ENCODE results near the gene BBS2. TPM values are rescaled to one million over a fixed set of nuclear protein-coding genes. Genes with fewer than 3 reads are reported as not detected.

The BBS2 gene
- polyA plus RNA-seq, 4 donors, result 77.3 to 110 (median 96.0) TPM

DNA sequence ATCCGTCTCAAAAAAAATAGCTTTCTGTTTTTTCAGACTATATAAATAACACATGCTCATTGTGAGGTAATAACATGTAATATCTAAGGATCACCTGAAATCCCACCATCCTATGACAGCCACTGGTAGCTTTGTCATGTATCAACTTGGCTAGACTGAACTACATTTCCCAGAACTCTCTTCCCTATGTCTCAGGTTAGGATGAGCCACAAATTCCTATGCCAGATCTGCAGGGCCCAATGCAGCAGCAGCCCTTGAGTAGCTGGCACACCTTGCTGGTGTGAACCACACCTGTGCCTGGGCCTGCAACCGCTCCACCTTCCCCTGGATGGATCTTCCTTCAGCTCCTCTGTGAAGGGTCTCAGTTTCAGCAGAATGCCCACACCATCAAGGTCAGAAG is 40.4 kb downstream of the BBS2 start:
- no peak for DNase-seq (ENCODE audit: low read depth in 4 of 4, low spot score in 2 of 4)

DNA sequence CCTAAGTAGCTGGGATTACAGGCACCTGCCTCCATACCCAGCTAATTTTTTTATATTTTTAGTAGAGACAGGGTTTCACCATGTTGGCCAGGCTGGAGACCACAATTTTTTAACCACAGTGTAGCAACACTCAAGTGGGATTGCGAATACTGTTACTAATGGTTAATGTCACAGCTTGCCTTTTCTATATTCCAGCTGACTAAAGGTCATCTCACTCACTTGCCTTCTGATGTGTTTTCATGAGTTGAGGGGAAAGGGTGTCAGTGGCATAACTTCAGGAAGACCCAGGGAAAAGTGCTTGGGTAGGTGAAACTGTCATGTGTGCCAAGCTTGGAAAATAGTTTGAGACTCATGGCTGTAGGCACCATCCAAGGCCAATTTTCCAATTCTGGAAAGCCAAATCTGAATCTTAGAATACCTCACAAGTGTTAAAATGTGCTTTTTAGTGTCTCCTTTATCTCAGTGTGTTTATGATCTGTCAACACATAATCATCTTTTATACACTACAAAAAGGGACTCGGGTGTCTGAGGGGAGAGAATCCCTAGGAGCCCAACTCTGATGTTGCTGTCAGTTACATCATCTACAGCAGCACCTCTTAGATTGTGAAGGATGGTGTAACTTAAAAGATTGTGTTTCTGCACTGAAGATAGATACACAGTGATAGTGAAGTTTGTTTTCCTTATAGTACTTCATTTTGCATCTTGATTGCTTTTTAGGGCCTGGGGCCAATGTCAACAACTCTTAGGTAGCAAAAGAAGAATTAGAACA is 41.4 kb downstream of the BBS2 start:
- DNase-seq (ENCODE audit: low read depth in 4 of 4, low spot score in 2 of 4), result no peak

DNA sequence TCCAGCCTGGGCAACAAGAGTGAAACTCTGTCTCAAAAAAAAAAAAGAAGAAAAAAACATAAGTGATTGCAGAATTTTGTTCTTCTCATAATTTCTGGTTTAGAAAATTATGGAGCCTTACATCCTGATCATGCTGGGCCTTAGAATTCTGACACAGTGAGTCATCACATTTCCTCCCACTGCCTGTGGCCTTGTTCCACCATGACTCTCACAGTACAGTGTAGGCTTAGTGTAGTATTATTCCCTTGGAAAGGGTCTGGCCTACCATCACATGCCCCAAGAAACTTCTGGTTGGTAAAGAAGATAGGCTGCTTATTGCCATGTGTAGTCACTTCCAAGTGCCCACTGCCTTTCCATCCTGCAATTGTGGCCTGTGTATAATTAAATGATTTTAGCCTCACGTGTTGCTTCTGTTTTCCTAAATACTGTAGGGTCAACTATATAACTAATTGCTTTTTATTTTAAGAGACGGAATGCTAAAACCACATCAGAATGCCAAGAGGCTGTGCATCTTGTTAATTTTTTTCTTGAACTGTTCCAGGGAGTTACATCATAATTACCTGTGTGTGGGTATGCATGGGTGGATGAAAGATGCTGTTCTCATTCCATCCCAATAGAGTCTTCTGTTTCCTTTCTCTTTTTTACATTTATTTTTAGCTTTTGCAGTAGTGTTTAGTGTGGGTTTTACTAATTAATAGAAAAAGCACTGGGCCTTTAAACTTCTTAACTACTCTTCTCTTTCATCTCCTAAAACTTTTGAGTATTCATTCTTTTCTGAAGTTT is 42.5 kb downstream of the BBS2 start:
- no peak for DNase-seq (ENCODE audit: low read depth in 4 of 4, low spot score in 2 of 4)

DNA sequence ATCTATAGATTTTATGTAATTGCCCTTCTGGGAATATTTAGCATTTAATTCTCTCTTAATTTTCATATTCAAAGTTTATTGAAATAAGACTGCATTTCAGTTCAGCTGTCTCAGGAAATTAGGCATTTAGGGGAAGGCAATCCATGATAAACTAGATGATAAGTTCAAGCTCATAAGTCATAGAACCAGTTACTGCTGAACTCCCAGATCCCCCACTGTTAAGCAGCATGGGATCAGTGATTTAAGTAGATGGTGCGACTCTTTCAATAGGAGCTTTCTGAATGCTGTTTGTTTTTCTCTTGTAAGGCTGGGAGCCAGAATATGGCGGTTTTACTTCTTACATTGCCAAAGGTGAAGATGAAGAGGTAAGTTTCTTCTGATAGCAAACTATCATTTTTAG is 44.6 kb downstream of the BBS2 start:
- DNase-seq (ENCODE audit: low read depth in 4 of 4, low spot score in 2 of 4), result no peak

DNA sequence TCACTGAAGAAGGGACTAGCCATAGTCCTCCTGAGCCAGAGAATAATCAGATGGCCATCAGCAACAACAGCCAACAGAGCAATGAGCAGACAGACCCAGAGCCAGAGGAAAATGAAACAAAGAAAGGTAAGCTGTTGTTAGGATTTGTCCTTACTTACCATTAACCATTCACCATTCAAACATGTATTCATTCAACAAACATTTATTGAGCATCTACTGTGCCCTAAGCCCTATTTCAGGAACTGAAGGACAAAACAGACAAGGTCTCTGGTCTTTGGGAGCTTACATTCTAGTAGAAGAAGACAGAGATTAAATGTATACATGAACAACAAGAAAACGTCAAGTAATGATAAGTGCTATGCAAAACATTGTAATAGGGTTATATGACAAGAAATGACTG is 49.2 kb downstream of the BBS2 start:
- no peak for DNase-seq (ENCODE audit: low read depth in 4 of 4, low spot score in 2 of 4)

DNA sequence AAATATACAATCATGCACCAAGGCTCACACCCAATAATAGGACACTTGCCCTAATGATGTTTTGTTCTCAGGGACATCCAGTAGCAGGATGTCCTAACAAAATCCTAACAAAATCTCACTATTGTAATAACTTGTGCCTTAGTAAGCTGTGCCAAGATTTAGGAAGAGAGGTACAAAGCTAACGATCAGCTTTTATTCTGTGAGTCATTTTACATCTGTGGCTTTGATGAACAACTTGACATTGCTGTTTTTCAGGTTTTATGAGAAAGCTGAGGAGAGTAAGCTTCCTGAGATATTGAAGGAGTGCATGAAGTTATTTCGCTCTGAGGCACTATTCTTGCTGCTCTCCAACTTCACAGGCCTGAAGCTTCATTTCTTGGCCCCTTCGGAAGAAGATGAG is 49.6 kb downstream of the BBS2 start:
- no peak for DNase-seq (ENCODE audit: low read depth in 4 of 4, low spot score in 2 of 4)

DNA sequence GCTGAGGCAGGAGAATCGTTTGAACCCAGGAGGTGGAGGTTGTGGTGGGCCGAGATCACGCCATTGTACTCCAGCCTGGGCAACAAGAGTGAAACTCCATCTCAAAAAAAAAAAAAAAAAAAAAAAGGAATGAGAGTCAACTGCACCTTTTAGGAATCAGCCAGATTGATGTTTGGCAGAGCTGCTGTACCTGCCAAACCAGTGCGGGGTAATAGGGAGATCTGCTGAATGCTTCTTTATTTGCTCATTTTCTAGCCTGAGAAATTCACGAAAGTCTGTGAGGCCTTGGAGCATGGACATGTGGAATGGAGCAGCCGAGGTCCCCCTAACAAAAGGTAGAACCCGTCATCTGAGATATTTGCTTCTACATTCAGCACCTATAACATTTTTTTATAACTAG is 50.1 kb downstream of the BBS2 start:
- no peak for DNase-seq (ENCODE audit: low read depth in 4 of 4, low spot score in 2 of 4)

DNA sequence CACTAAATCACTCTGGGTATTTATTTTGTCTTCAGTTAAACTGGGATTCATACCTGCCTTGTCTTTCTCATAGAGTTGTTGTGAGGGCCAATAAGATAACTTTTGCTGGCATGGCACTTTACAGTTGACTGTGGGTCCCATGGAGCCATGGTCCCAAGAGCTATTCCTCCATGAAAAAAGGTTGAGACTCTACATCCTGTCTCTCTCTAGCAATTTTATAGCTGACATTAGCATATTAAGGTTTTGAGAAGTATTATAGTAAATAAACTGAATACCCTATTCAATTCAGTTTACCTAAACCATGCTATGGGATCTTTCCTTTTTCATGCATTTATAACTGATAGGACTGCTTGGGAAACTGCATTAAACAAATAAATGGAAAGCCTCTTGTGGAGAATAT is 51.0 kb downstream of the BBS2 start:
- DNase-seq (ENCODE audit: low read depth in 4 of 4, low spot score in 2 of 4), result no peak

DNA sequence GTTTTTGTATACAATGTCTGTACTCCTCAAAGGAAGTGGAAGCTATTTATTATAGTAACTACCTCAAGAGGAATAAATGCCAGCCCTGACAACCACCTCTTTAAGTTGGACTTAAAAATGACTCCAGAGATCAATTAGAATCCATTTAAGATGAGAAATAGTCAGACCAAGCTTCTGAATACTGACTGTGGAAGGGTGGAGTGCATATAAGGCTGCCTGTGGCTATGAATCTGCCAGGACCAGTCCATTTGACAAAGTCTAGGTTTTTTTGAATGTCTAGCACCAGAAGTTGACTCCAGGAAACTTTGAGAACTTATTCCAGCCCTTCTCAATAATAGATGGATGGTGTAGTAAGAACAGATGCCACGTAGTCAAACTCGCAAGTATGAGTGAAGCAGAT is 53.5 kb downstream of the BBS2 start:
- DNase-seq (ENCODE audit: low read depth in 4 of 4, low spot score in 2 of 4), result no peak

DNA sequence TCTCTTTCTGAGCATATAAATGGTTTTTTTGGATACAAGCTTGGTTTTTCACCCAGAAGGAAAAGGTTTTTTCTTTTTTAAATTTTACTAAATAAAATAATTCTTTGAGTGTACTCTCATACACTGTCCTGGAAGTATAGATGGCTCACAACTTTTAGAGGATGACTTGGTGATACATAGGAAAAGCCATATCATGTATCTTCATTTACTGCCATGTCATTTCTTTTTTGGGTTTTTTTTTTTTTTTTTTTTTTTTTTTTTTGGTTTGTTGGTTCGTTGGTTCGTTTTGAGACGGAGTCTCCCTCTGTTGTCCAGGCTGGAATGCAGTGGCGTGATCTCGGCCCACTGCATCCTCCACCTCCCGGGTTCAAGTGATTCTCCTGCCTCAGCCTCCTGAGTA is 56.7 kb downstream of the BBS2 start:
- DNase-seq (ENCODE audit: low read depth in 4 of 4, low spot score in 2 of 4), result no peak

DNA sequence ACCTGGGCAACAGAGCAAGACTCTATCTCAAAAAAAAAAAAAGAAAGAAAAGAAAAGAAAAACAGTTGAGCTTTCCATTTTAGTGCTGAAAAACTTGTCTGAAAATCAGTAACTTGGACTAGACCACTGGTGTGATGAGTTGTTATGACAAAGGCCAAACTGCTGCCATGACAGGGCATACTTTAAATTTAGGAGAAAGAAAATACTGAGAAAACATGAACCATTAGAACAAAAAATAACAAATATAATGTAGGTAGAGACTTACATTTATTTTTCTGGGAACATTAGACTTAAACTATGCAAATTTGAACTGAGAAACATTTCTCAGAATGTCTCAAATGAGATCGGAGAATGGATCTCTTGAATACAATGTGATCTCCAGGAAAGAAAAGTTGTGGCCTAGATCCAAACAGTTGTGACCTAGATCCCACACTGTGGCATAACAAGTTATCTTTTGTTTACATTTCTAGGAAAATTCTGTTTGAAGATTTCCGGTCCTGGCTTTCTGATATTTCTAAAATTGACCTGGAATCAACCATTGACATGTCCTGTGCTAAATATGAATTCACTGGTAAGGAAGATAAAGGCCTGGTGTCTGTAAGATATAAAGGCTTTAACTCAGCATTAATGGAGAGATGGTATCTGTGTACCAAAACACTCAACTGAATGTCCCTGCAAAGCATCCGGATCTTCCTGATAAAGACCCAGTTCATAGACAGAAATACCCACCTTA is 57.6 kb downstream of the BBS2 start:
- no peak for DNase-seq (ENCODE audit: low read depth in 4 of 4, low spot score in 2 of 4)

DNA sequence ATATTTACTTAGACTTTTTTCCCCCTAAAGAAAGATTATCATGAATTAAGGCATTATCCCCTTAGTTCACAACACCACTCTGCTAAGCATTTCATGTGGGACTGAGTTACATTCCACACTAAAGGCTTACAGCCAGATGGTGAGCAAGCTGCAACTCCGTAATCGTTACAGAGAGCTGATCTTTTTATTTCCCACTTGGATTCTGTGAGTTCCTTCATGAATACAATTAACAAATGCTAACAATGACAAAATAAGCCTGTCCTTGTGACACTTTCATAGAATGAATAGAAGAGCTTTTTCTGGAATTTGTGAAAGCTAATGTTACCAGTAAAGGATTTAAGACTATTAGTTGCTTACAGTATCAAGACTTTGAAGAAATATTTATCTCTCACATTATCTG is 59.7 kb downstream of the BBS2 start:
- no peak for DNase-seq (ENCODE audit: low read depth in 4 of 4, low spot score in 2 of 4)

DNA sequence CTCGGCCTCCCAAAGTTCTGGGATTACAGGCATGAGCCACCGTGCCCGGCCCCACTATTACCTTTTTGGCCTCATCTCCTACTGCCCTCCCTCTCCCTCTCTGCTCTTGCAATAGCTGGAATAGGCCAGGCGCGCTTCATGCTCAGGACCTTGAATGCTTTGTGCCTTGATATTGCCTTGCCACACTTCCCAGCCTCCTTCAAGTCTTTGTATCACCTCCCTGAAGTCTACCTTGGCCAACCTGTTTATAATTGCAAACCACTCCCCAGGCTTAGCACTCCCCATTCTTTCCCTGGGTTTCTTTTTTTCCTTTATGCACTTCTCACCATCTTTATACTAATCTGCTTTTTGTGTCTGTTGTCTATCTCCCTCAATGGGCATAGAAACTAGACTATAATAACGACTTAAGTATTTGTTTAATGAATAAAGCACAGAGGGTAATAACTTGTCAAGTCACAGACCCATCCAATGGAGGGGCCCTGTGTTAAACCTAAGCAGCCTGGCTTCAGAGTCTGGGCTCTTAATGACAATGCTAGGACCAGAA is 61.8 kb downstream of the BBS2 start:
- DNase-seq (ENCODE audit: low read depth in 4 of 4, low spot score in 2 of 4), result no peak

DNA sequence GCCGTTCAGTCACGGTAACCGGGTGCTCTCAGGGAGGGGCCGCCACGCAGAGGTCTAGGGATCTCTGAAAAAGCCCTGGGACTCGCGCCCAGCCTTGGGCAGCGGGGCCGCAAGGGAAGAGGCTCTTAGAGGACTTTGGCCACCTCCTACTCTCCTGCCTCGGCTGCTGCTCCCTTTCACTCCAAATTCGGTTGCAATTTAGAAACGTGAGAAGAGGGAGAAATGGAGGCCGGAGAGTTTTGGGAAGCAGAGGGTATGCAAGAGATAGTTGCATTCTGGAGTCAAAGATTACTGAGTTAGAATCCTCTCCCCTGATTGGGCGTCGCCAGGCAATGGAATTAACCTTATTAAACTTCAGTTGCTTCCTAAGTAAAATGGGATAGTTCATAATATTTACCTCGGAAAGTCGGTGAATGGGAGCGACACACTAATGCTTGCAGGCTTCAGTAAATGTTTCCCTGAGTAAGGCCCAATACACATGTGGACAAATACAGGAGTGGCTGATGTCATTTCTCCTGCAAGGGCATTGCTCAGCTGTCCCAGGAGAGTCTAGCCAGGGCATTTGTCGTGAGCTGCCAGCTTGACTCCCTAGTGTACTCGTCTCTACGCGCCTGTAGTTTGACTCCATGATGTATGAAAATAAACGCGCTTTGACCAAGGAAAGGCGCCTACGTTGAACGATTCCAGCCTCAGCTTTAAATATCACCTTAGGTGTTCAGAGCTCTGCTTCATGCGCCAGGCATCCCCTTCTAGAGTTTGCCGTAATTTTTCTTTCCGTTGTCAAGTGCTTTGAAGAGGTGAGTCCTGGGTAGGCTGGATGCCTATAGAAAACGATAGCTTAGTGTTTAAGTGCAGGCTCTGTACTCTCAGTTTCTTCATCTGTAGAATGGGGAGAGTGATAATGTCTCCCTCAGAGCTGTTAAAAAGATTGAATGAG is 67.8 kb downstream of the BBS2 start:
- peak in 2 of 4 donors; percentile 23 to 50 for DNase-seq (ENCODE audit: low read depth in 4 of 4, low spot score in 2 of 4)

DNA sequence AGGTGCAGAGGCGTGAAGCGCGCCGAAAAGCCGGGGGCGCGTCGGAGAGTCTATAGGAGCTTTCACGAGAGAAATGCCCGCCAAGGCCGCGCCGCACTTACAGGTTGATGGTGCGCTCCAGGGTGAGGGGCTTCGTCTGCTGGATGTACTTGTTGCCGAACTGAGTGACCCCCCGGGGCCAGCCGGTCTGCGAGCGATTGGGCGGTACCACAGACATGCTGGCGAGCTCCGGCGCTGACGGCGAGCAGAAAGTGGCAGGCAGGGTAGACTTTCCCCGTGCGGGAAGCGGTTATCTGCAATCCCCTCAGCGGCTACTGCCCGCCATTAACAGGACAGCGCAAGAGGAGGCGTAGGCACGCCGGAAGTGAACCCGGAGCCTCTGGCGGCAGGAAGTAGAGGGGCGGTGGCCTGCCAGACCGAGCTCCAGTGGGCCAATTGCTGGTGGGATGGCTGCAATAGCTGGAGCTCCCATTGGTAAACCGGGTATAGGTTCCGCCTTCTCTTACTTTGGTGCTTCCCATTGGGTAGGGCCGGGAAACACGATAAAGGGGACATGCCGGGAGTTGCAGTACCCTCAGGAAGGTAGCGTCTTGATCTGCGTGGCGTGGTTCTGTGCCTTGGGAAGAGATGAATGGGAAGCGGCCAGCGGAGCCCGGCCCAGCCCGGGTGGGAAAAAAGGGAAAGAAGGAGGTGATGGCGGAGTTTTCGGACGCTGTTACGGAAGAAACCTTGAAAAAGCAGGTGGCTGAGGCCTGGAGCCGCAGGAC is 68.7 kb downstream of the BBS2 start, which contains the start of the genes NUDT21 and OGFOD1:
Gene NUDT21 (minus strand): TSS at position 347 of the 767 bp plus-strand sequence. CDS start 130 bp downstream, at position 217.
Gene OGFOD1 (plus strand): TSS at position 569 of the 767 bp plus-strand sequence. CDS start 59 bp downstream, at position 628.
- peak; percentile 86 to 95 (median 92) for DNase-seq (ENCODE audit: low read depth in 4 of 4, low spot score in 2 of 4)

DNA sequence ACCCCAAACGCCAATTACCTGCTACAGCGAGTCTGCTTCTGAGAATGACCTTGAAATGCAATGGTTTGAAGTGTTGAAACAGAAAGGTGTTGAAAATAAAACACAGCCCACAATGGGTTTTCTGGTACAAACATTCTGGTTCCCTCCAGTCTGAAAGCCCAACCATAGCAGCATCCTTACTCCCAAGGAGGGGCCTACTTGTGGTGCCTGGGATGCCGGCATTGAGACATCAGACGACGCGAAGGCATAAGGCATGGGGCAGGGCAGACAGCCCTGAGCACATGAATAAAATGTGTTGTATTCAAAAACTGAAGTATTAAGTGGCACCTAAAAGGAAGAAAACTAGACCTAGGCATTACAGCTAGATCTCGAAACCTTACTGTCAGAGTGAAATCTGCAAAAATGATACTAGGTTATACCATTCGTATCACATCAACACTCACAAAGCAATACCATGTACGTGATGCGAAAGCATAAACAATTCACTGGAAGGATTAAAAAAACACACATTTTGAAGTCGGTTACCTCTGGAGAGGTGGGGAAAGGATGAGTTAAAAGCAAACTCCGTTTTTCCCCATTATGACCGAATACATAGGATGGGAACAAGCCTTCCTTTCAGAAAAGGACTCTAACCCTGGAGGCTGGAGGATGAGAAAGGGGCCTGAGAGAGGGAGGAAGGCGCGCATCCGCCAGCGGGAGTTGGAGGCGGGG is 69.4 kb downstream of the BBS2 start:
- peak in 2 of 4 donors; percentile 6 to 20 for DNase-seq (ENCODE audit: low read depth in 4 of 4, low spot score in 2 of 4)

DNA sequence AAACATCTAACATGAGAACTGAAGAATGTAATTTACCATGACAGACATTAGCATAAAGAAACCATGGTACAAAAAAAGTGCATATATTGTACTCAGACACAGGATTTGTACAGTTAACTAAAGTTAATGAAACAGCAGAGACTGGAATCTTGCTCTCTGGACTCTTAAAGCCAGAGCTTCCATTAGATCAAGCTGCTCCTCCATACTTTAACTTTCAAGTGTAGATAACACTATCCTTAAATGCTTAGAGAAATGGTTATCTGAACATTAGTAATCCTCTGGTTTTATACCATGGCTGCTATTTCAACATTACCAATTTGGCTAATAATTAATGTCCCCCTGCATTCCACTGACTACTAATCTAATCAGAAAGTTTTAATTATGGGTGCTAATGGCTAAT is 71.8 kb downstream of the BBS2 start:
- DNase-seq (ENCODE audit: low read depth in 4 of 4, low spot score in 2 of 4), result no peak

DNA sequence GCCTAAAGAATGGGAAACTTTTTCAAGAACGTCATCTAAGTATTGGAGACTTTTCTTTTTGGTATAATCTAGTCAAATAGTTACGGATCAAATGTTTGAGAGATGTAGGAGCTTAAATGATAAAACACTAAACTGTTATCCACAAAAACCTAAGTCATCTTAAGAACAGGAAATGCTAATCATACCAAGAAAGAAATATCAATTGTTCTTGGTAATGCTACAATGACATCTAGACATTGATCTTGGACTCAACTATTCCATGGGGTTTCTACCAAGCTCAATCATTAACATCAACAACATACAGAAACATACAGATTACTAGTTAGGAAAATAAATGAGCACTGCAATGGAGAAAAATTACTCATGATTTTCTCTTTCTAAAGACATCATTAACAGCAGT is 72.5 kb downstream of the BBS2 start:
- DNase-seq (ENCODE audit: low read depth in 4 of 4, low spot score in 2 of 4), result no peak
